Muscle of leg (tissue), 11 donors: ENCODE data around the gene LTBP2. TPM values are rescaled to one million over a fixed set of nuclear protein-coding genes. Genes with fewer than 3 reads are reported as not detected.

Source experiments
- DNase-seq: peaks from one replicate; pipeline ENCODE4 v3.0.0; 2013
- H3K27ac ChIP-seq: one replicate; pipeline ENCODE4 v1.5.1; 2013; ENCODE audit warnings: mild to moderate bottlenecking, low read length, control low read depth
- H3K27me3 ChIP-seq: one replicate; pipeline ENCODE4 v1.6.1; 2013; ENCODE audit warnings: low read length; ENCODE audit not compliant: control insufficient read depth, insufficient read depth
- H3K36me3 ChIP-seq: one replicate; pipeline ENCODE4 v1.6.1; 2013; ENCODE audit warnings: low read length; ENCODE audit not compliant: control insufficient read depth, insufficient read depth
- H3K4me1 ChIP-seq: one replicate; pipeline ENCODE4 v1.6.1; 2013; ENCODE audit warnings: low read length; ENCODE audit not compliant: control insufficient read depth, insufficient read depth
- H3K4me3 ChIP-seq: one replicate; pipeline ENCODE4 v1.5.1; 2013; ENCODE audit warnings: low read length, control low read depth
- H3K9me3 ChIP-seq: replicated peaks from 2 replicates; pipeline ENCODE4 v1.6.1; 2013; ENCODE audit warnings: low read depth, low read length; ENCODE audit not compliant: control insufficient read depth
- WGBS: methylation state at CpG from one replicate; pipeline ENCODE4 v1.1.5; 2013; ENCODE audit warnings: missing lambda C conversion rate; ENCODE audit not compliant: insufficient coverage; 5-methylcytosine and 5-hydroxymethylcytosine counted together
- polyA plus RNA-seq, 8 donors: library from polyadenylated mRNA; unstranded; fragments of 120-200 nt; gene quantifications; one replicate each; pipeline versions ENCODE4 v1.2.1 to v1.2.3, GENCODE V29; 2013; ENCODE audit warnings: inconsistent platforms in 1 of 8, low replicate concordance in 1 of 8; ENCODE audit not compliant: insufficient read length in 8 of 8, insufficient read depth in 1 of 8
- total RNA-seq: library from RNA; stranded (reverse); fragments of 120-200 nt; gene quantifications from one replicate; pipeline ENCODE4 v1.2.4, GENCODE V29; 2013

Gene LTBP2
- total and polyA plus RNA-seq, 9 donors, result 4.9 to 19.2 (median 10.4) TPM

GRCh38 chr14:74622257-74622656 is 10.2 kb upstream of the LTBP2 start:
- H3K4me3 ChIP-seq, result no peak overlapping the region
- peaks cover 1% of the 10 kb centered on the region for H3K27me3 ChIP-seq
- DNase-seq, result no peak
- WGBS, result 87% methylated on average over 3 of the region's 5 CpGs
- no peaks in the 10 kb centered on the region for H3K9me3 ChIP-seq
- no peaks in the 10 kb centered on the region for H3K36me3 ChIP-seq
- H3K27ac ChIP-seq, result no peak overlapping the region
- peaks cover 26% of the 10 kb centered on the region for H3K4me1 ChIP-seq

- H3K4me3 ChIP-seq, result no peak overlapping the region
- no peak for DNase-seq
- 73% methylated on average over 1 of the region's 6 CpGs for WGBS
- no peaks in the 10 kb centered on the region for H3K36me3 ChIP-seq
- H3K27me3 ChIP-seq, result peaks cover 4% of the 10 kb centered on the region
- H3K4me1 ChIP-seq, result peaks cover 28% of the 10 kb centered on the region
- H3K9me3 ChIP-seq, result no peaks in the 10 kb centered on the region
- no peak overlapping the region for H3K27ac ChIP-seq
These were observed 9.5 kb upstream of the LTBP2 start for GRCh38 chr14:74621556-74621955.

- DNase-seq, result no peak
- H3K9me3 ChIP-seq, result no peaks in the 10 kb centered on the region
- no peak overlapping the region for H3K27ac ChIP-seq
- H3K36me3 ChIP-seq, result no peaks in the 10 kb centered on the region
- WGBS, result 95% methylated on average over 3 of the region's 3 CpGs
- H3K27me3 ChIP-seq, result peaks cover 8% of the 10 kb centered on the region
- peaks cover 28% of the 10 kb centered on the region for H3K4me1 ChIP-seq
- H3K4me3 ChIP-seq, result no peak overlapping the region
These were observed 8.9 kb upstream of the LTBP2 start for GRCh38 chr14:74620923-74621322.

- WGBS, result 100% methylated on average over 1 of the region's 2 CpGs
- peaks cover 28% of the 10 kb centered on the region for H3K4me1 ChIP-seq
- H3K27ac ChIP-seq, result peak overlapping the region; percentile 20
These were observed 8.5 kb upstream of the LTBP2 start for GRCh38 chr14:74620497-74620921.

GRCh38 chr14:74619672-74620131 is 7.7 kb upstream of the LTBP2 start:
- WGBS, result 31% methylated on average over 5 of the region's 6 CpGs
- H3K9me3 ChIP-seq, result no peaks in the 10 kb centered on the region
- no peaks in the 10 kb centered on the region for H3K36me3 ChIP-seq
- H3K4me3 ChIP-seq, result no peak overlapping the region
- peaks cover 28% of the 10 kb centered on the region for H3K4me1 ChIP-seq
- no peak overlapping the region for H3K27ac ChIP-seq
- DNase-seq, result peak; percentile 74
- H3K27me3 ChIP-seq, result peaks cover 17% of the 10 kb centered on the region

More at GRCh38 chr14:74620497-74620921, 8.5 kb upstream of the LTBP2 start:
- DNase-seq, result no peak
- no peak overlapping the region for H3K4me3 ChIP-seq
- no peaks in the 10 kb centered on the region for H3K9me3 ChIP-seq
- peaks cover 12% of the 10 kb centered on the region for H3K27me3 ChIP-seq
- no peaks in the 10 kb centered on the region for H3K36me3 ChIP-seq

- H3K9me3 ChIP-seq, result no peaks in the 10 kb centered on the region
- no peak overlapping the region for H3K27ac ChIP-seq
- no peaks in the 10 kb centered on the region for H3K36me3 ChIP-seq
- DNase-seq, result peak; percentile 69
- peaks cover 23% of the 10 kb centered on the region for H3K27me3 ChIP-seq
- H3K4me3 ChIP-seq, result no peak overlapping the region
- 50% methylated on average over 1 of the region's 10 CpGs for WGBS
- H3K4me1 ChIP-seq, result peaks cover 28% of the 10 kb centered on the region
These were observed 6.3 kb upstream of the LTBP2 start for GRCh38 chr14:74618078-74618952.

GRCh38 chr14:74616996-74617700 is 5.1 kb upstream of the LTBP2 start:
- Histone ChIP-seq H3K27me3 (peaks cover 30% of the 10 kb centered on the region), H3K4me1 (peaks cover 28% of the 10 kb centered on the region), H3K36me3 (no peaks in the 10 kb centered on the region), H3K4me3 (no peak overlapping the region), H3K9me3 (no peaks in the 10 kb centered on the region), H3K27ac (no peak overlapping the region)
- no peak for DNase-seq
- WGBS, result 74% methylated on average over 5 of the region's 13 CpGs

- Histone ChIP-seq H3K9me3 (no peaks in the 10 kb centered on the region), H3K4me1 (peaks cover 30% of the 10 kb centered on the region), H3K27me3 (peaks cover 37% of the 10 kb centered on the region), H3K4me3 (no peak overlapping the region), H3K36me3 (no peaks in the 10 kb centered on the region), H3K27ac (no peak overlapping the region)
- no peak for DNase-seq
- 57% methylated on average over 1 of the region's 4 CpGs for WGBS
These were observed 4.5 kb upstream of the LTBP2 start for GRCh38 chr14:74616507-74616906.

- Histone ChIP-seq H3K36me3 (no peaks in the 10 kb centered on the region), H3K27me3 (peaks cover 44% of the 10 kb centered on the region), H3K27ac (no peak overlapping the region), H3K4me3 (no peak overlapping the region), H3K4me1 (peaks cover 33% of the 10 kb centered on the region), H3K9me3 (no peaks in the 10 kb centered on the region)
- DNase-seq, result no peak
- 82% methylated on average over 14 of the region's 14 CpGs for WGBS
These were observed 3.7 kb upstream of the LTBP2 start for GRCh38 chr14:74615735-74616134.
